Non-pigmented ciliary epithelial cell (primary cell): Measurements from ENCODE around the gene TNS3.

Experiments used
- DNase-seq: peaks from one replicate; pipeline ENCODE4 v3.0.0-alpha.2; 2010; ENCODE audit warnings: low read depth

TNS3 gene

DNA sequence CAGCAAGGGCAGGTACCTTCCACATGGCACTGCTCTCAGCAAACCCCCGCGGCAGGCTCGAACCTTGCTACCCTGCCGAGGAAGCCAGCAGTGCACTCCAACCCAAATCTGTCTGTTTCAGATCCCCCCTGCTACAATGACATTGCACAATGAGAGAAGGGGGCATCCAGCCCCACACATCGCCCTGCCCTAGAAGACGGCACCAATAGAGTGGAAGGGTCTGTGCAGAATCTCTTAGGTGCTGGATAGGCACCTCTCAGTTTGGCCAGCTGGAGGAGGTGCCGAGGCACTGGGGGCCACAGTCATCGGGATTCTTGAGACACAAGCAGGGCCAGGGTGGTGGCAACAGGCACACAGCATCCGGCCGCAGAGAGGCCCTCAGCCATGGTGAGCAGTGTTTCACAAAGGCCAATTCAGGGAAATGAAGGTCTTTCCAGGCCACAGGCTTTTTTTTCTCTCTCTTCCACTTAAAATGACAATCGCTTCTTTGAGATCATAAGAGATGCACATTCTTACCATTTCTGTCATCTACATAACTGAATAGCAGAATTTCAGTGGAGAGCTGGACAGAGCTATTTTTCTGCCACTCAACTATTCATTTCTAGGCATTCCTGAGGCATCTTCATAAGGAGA lies 281.3 kb downstream of the TNS3 start:
- DNase-seq: no peak

DNA sequence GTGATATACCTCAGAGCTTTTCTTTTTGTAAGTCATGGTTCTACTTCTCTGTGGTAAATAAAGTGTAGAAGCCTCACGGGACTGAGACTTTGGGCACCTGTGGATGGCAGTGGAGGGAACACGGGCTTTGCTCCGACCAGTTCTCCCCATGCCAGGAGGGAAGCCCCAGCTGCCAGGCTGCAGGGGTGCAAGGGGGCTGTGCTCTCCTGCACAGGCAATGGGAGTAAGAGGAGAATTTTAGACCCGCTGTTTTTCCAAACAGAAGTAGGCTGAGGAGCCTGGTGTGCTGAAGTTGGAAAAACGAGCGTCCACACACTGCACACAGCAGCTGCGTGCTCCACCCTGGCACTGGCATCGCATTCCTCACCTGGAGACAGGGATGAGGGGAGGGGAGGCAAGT lies 282.4 kb downstream of the TNS3 start:
- DNase-seq: no peak

DNA sequence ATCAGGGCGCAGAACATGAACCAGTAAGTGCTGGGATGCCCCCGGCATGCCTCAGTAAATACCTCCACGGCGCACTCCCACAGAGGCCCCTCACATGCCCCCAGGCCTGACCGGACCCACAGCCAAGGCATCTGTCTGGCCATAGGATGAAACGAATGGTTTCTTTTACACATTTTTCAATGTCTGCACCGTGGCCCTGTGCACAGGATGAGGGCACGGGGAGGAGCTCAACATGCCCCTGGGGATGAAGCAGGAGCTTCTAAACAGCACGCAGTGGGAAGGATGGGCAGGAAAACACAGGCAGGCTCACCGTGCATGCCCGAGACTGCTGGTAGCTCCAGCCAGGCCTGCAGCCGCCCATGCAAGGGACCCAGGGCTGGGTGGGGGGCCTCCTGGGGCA lies 283.3 kb downstream of the TNS3 start:
- DNase-seq: no peak

DNA sequence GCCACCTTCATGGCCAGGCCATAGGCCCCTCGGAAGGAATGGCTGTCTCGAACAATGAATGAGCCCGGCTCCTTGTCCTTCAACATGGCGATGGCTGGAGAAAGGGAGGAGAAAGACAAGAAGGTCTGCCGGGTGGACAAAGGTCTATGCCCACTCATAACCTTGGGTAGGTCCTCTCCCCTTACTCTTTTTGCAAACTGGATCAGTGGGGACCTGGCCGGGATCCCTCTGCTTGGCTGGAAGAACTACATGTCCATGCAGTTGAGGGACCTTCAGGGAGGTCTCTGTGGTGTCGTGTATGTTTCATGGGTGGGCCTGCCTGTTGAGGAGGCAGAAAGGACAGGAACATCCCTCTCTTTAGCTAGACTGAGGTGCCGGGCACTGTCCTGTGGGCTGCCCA lies 284.8 kb downstream of the TNS3 start:
- no peak for DNase-seq

DNA sequence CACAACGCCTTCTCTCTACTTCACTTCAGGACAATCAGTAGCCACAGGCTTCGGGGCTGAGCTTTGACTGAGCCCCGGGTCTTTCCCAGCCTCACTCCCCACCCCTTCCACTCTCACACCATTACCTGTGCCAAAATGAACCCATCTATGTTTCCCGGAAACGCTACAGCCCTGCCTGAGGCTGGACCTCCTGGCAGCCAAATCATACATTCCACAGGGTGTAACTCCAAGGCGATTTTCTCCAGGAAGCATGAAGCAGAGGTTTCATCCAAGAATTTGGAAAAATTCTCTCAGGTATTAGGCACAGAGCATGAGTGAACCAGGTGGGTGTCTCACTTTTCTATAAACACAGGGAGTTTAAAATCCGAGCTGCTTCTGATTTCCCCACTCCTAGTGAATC lies 286.3 kb downstream of the TNS3 start:
- no peak for DNase-seq

DNA sequence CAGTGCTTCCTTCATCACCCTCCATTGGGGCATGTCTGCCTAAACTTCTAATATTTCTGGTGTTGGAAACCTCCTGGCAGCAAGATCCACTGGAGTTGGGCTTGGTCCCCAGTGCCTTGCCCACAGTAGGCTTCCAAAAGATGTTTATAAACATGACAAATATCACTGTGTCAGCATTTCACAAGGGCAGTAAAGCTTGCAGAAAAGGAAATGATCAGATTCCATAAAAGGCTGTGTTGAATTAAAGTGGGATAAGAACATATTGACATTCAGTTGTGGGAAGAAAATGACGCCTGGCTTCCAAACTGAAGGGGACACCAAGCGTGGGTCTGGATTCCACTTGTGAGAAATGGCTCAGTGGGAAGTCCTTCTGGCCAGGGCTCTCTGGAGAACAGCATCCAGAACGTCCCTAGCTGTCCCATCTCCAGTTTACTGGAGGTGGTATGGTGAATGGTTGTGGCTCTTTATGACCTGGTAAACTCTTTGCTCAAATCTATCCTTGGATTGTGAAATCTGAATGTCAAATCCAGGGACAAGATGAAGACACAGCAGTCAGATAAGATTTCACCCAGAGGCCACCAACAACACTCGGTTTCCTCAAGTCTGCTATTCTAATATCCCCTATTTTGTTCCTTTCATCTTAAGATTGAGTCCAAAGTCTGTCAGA lies 287.2 kb downstream of the TNS3 start:
- no peak for DNase-seq

DNA sequence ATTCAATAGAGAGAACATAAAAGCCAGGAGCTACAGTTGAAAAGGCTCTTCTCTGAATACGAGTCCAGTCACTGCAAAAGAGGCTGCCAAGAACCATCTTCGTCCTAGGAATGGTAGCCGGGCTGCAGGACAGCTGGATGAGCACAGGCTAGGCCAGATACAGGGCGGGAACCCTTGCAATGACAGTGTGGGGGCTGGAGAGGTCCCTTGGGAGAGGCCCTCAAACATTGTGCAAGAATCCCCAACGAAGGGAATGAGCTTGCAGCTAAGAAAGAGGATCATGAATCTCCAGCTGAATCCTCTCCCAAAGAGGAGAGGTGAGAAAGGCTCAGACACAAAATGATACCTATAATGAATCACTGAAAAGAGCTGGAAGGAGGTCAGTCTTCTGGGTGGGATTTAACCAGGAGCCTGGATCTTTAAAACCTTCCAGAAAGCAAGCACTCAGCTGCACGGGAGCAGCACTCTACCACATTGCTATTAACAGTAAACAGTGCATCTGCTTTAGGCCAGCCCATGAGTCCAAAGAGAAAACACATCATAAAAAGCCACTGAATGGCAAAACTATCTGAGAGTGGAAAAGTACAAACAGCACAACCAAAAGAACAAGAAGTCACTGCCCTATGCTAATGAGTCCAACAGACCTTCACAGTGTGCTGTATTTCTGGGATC lies 287.9 kb downstream of the TNS3 start:
- DNase-seq: no peak

DNA sequence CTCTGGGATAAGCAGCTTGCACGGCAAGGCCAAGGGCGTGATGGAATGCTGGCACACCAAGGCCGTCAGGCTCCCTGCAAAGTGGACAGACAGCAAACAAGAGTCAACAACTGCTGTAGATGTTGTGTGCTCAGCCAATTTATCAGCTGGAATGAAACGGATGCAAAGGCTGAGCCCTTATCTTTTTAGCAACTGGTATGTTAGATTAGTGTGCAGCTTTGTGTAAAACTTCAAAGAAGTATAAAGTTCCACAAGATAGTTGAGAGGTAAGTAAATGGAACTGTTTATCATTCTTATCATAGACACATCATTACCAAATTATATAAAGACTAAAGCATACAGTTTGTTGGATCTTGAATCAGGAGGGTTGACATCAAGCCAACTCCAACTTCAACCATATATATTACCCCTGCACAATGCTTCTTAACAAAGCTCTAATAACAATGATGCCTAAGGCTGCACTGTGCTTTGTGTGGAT lies 289.0 kb downstream of the TNS3 start:
- DNase-seq: no peak

DNA sequence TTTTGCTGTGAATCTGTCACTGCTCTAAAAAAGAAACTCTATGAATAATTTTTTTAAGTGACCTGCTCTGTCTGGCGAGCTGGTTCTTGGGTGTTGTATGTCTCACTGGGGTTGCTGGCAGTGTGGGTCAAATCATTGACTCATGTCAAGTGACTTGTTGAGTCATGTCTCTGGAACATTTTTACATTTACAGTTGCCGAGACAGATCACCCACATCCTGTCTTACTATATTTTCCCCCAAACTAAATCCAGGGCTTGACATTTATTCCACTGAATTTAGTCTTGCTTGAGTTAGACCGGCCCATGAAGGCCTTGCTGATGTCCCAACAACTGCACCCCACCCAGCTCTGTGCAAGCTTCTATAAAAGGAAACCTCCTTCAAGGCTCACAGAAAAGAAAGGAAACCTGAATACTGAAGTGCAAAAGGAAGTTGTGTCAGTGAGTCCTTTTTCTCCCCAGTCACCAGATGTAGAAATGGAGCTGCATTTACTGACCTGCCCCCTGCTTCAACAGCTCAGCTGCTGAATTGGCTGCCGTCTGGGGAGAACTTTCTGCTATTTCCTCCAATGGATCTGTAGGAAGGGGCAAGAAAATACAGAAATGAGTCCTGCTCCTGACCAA lies 290.3 kb downstream of the TNS3 start:
- peak; percentile 89 for DNase-seq

DNA sequence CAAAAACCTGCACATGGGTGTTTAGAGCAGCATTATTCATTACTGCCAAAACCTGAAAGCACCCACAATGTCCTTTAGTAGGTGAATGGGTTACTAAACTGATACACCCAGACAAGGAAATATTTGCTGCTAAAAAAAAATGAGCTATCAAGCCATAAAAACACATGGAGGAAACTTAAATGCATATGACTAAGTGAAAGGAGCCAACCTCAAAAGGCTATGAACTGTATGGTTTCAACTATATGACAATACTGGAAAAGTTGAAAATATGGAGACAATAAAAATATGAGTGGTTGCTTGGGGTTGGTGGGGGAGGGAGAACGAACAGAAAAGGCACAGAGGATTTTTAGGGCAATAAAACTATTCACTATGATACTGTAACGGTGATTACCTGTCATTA lies 291.0 kb downstream of the TNS3 start:
- DNase-seq: no peak

DNA sequence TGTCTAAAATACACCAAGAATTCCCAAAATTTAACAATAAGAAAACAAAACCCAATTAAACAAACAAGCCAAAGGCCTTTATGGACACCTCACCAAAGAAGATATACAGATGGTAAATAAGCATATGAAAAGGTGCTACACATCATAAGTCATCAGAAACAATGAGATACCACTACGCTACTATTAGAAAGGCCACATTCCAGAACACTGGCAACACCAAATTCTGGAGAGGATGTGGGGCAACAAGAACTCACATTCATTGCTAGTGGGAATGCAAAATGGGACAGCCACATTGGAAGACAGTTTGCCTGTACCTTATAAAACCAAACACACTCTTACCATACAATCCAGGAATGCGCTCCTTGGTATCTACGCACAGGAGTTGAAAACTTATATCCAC lies 291.4 kb downstream of the TNS3 start:
- no peak for DNase-seq

DNA sequence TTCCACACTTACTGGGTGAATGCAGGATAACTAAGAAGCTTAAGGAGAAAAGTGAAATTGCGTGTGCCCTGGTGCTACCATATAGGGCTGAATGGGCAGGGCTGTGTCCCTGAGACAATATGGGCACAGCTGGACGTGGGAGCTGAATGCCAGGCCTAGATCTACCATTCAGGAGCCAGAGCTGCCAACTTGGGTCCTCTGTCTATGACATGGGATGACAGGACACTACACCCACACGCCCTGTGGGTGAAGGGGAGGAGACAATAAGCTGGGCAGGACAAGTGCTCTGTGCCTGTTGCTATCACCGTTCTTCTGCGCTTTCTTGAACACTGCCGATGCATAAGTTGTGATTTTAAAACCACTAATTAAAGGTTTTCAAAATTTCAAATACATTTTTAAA lies 293.9 kb downstream of the TNS3 start:
- DNase-seq: no peak

DNA sequence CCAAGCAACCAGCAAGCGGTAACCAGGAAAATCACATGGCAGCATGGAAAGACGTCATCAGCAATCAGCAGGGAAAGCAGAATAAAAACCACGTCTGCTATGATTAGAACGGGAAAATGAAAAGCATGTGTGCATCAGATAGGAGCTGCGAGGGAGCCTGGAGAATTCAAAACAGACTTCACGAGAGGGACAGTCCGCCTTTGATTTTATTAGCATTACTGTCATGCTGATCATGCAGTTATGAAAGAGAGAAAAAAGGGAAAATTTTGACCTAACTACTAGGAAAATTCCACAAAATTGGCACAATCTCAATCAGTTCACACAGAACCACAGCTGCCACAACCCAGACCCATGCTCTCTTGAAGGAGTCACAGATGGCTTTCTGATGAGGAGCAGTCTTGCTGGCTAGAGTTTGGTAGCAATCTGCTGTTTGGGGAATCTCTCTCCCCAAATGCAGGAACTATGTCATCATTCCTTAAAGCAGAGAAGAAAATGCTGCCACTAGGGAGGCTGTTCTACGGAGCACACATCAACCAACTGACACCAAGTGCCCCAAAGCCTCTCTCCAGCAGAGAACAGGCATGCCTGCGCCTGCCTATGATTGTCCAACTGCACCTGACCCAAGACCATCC lies 295.9 kb downstream of the TNS3 start:
- DNase-seq: no peak

DNA sequence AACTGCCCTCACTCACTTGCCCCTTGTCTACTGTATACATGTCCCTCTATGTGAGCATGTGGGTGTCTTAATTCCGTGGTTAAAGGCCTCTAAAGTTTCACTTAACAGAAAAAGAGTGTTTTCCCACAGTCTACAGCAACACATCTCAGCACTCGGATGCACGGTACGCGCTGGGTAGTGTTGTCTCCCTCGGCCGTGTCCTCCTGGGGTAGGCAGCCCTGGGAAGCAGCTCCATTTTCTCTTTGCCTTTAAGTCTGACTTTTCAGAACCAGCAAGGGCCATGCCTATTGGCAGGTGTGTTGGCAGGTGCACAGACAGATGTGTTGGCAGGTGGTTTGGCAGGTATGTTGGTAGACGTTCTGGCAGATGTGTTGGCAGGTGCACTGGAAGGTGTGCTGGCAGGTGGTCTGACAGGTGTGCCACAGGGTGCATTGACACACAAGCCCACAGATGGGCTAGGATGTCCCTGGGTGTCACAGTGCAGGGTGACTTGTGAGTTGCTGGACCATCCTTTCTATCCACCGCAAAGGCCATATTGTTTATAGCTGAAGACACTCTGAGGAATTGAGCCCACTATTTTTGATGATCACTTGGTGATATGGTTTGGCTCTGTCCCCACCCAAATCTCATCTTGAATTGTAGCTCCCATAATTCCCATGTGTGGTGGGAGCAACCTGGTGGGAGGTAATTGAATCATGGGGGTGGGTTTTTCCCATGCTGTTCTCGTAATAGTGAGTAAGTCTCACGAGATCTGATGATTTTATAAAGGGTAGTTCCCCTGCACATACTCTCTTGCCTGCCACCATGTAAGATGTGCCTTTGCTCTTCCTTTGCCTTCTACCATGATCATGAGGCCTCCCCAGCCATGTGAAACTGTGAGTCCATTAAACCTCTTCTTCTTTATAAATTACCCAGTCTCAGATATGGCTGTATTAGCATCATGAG lies 296.9 kb downstream of the TNS3 start:
- DNase-seq: no peak

DNA sequence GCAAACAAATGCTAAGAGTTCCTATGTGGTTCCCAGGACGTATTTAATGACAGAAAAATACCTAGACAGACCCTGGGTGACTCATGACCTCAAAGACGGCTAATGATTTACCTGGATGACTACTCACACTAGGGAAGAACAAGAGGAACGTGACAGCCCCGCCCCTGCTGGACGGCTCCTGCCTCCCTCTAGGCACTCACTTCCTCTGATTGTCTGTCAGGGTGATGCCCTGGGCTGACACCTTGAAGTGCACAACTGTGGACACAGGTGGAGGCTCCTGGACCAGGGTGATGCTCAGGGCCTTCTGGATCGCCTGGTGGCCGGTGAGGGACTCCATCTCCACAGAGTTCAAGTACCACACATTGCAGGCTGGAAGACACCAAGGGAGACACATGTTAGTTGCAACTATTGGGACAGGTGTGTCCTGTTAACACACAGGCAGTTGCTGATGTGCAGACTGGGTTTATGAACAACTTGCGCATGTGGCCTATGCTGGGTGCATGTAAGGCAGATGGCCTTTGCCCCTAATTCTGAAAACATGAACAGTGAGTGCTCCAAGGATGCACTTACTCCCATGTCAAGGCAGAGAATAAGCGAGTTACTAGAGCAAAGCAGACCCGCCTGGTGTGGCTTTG lies 298.3 kb downstream of the TNS3 start:
- DNase-seq: no peak

DNA sequence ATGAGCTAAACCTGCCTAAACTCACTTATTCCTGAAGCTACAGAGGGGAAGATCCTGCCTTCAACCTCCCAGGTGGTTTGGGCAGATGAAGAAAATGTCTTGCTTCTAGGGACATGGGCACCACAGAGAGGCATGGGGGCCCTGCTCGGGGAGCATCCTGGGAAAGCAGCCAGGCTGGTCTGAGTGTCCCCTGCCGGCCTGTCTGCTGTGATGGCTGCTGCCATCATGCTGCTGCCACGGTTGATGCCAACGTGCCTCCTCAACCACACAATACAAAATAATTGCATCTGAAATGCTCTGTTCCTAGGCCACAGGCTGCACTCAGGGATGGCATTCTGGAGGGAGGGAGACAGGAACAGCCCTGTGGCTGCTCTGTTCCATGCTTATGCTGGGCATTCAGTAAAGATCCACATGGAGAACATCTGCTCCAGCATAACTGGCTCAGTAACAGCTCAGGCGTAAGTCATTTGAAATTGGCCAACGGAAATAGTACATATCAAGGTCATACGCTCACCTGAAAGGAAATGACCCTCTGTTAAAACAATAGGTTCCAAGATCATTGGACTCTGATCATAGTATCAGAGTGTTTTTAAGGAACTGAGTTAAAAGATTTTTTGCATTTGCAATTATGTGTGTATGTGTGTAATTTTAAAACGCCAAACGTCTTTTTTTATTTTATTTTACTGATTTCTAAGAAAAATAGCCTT lies 299.0 kb downstream of the TNS3 start:
- DNase-seq: no peak

DNA sequence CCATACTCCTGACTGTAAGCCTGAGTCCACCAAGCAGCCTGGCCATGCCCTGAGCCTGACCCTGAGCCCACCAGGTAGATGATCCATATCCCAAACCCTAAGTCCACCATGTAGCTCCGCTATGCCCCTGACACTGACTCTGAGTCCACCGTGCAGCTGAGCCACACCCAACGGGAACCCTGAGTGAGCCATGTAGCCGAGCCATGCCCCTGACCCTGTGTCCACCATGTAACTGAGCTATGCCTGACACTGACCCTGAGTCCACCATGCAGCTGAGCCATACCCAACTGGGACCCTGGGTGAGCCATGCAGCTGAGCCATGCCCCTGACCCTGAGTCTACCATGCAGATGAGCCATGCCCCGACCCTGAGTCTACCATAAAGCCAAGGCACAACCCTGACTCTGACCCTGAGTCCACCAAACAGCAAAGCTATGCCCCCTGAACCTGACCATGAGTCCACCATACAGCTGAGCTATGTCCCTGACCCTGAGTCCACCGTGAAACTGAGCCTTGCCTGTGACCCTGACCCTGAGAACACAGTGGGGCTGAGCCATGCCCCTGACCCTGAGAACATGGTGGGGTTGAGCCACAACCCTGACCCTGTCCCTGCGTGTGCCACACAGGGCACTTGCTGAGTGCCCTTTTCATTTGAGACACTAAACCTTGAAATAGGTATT lies 299.8 kb downstream of the TNS3 start:
- no peak for DNase-seq

DNA sequence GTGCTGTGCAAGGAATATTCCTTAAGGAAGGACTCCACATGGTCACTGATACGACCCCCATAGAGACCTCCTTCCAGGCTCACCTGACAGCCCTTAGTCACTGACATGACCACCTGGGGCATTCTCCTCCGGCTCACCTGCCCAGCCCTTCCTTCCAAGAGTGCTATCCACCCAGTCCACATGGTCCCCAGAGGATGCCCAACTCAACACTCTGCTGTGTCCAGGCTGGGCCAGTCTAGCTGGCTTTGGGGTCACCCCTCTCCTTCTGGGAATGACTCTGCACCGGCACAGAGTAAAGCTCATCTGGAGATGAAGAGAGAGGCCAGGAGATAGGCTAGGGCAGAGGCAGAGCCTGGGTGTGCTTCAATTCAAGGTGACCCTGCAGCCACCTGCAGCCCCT lies 300.8 kb downstream of the TNS3 start:
- DNase-seq: no peak

DNA sequence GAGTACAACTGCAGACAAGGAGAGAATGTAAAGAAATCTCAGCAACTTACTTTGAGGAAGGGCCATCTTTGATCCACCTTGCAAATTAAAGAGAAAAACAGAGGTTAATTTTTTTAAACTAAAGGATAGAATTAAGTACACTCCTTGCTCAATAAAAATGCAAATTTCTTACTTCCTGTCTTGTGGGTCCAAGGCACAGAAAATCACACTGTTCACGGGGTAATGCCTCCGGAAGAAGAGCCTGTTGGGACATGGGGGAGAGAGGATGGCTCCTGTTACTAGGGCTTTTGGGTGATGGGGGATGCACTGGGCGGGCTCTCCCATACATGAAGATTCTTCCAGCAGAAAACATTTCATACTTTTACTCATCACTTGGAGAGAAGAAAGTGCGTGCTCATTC lies 301.8 kb downstream of the TNS3 start:
- no peak for DNase-seq

DNA sequence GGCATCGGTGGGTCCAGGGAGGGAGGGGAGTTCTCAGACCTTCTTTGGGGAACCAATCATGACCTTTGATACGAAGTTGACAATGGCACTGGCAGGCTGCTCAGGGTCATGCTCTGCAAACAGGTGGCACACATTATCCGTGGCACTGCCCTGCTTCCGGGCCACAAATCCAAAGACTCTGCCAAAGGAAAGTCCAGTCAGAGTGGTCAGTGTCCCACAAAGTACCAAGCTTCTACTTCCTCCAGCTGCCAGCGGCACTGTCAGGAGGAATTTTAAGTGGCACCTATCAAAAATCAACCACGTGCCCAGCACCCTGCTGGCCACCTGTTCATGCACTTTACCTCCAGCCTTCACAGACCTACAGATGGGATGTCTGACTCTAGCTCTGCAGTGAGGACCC lies 303.9 kb downstream of the TNS3 start:
- no peak for DNase-seq
